Mononuclear cell (primary cell): ENCODE data around the gene RPS14. TPM values are rescaled to one million over a fixed set of nuclear protein-coding genes. Genes with fewer than 3 reads are reported as not detected.
"Not testable (repeated sequence)": the region's sequence is repeated elsewhere in the genome, so short reads cannot be mapped to it uniquely, and the experiment has no call there.

Experiments used
- H3K27me3 ChIP-seq: 2 replicates; pipeline ENCODE4 v1.6.0; 2011; ENCODE audit warnings: low read length, control low read depth; ENCODE audit not compliant: insufficient read depth
- H3K4me1 ChIP-seq: 2 replicates; pipeline ENCODE4 v1.5.1; 2011; ENCODE audit warnings: mild to moderate bottlenecking, low read length, control low read depth; ENCODE audit not compliant: insufficient read depth
- H3K4me3 ChIP-seq: 2 replicates; pipeline ENCODE4 v1.5.1; 2011; ENCODE audit warnings: mild to moderate bottlenecking, low read length, moderate library complexity
- H3K9me3 ChIP-seq: 2 replicates; pipeline ENCODE4 v1.5.1; 2011; ENCODE audit warnings: low read depth, mild to moderate bottlenecking, control low read depth, low read length
- total RNA-seq: library from RNA; depleted of rRNA; stranded (reverse); fragments of >200 nt; gene quantifications from one replicate; pipeline ENCODE4 v1.2.3, GENCODE V29; 2012

Gene RPS14
- total RNA-seq, 1 donor, result 4,450 TPM

DNA sequence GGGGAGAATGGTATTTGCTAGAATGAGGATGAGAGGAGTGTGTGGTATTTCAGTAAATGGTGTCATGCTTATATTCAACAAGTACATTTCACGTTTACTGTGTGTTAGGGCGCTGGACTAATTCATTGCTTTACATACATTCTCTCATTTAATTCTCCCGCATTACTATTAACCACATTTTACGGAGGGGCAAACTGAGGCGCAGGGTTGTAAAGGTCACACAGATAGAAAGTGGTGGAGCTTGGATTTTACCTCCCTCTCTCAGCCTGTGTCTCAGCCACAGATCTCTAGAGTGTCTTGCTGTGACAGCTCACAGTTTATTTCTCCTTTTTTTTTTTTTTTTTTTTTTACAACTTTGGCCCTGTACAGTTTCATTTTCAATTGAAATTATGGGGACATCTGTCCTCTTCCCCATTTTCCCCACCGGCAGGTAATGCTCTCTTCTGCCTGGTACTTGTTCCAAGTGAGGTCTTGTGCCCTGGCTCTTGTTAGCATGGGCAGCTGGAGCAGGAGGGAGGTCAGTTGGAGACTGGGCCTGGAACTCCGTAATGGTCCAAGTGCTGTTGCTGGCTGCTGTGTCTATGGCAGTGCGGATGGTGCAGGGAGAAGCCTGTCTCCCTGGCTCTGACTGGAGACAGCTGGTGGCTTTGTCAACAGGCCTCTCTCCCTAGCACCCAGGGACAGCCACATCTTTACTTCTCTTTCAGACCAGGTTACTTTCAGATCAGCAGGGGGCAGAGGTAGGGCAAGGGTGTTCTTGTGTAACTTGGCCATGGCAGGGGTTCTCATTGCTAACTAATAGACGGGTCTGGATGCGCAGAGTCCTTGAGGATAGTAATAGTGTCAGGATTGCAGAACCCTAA is 37.9 kb upstream of the RPS14 start:
- H3K4me1 ChIP-seq, result peaks cover 63% of the 10 kb centered on the region
- H3K4me3 ChIP-seq, result peak overlapping the region; percentile 56
- no peaks in the 10 kb centered on the region for H3K9me3 ChIP-seq
- no peaks in the 10 kb centered on the region for H3K27me3 ChIP-seq

DNA sequence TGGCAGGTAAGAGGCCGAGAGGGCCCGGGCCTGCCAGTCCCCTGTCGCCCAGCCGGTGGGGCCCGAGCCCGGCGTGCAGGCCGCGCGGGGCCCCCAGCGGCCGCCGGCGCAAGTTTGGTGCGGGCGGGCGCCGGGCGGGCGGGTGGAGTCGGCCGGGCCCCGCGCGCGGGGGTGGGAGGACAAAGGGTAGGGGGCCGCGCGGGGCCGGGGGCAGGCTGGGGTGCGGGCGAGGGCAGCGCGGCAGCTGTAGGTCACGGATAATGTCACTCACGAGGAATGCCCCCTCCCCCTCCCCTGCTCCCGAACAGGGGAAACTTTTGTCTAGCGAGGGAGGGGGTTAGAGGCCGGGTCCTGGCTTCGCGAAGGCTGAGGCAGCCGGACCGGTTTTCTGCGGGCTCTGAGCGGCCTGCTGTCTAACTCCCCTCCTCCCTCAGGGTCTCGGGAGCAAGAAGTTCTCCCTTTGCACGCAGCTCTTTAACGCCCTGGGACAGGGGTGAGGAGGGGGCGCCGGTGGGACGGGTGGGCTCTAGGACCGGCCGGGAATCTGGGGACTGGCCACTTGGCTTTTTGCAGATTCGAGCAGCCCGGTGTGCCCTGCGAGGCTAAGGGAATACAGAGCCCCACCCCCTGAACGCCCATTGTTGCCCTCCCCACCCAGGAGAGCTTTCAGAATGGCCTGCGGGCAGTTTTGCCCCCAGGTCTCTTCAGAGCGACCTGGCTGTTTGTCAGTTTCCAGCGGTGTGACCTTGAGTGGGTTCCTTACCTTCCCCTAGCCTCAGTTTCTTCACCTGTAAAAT is 37.1 kb upstream of the RPS14 start:
- H3K27me3 ChIP-seq, result no peaks in the 10 kb centered on the region
- H3K9me3 ChIP-seq, result no peaks in the 10 kb centered on the region
- H3K4me3 ChIP-seq, result peak overlapping the region; percentile 56
- peaks cover 59% of the 10 kb centered on the region for H3K4me1 ChIP-seq

DNA sequence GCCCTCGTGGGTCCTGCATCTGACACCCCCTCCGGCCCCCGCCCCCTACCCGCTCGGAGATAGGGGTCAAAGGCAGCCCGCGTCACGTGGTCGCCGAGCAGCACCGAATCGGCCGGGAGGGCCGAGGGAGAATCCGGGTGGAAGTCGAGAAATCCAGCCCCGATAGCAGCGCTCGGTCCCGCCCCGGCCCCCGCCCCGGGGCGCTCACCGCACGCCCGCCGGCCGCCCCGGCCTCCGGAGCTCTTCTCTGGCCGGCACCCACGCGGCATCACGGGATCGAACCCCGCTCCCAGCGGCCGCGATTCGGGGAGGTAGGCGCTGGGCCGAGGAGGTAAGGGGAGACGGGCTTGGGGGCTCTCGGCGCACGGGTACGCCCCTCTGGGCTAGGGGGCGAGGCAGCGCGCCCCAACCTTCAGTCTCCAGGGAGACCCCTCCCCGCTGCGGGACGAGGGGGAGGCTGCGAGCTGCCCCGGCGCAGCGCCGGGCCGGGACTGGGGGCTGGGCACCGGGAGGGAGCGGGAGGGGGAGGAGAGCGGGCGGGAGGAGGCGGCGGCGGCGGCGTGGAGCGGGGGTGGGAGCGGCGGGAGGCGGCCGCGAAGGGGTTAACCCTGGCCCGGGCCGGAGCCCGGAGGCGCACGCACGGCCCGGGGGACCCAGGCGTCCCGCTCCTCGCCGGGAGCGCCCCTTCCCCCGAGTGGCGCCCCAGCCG is 36.3 kb upstream of the RPS14 start:
- peaks cover 52% of the 10 kb centered on the region for H3K4me1 ChIP-seq
- H3K4me3 ChIP-seq, result peak overlapping the region; percentile 56
- H3K9me3 ChIP-seq, result no peaks in the 10 kb centered on the region
- H3K27me3 ChIP-seq, result no peaks in the 10 kb centered on the region

DNA sequence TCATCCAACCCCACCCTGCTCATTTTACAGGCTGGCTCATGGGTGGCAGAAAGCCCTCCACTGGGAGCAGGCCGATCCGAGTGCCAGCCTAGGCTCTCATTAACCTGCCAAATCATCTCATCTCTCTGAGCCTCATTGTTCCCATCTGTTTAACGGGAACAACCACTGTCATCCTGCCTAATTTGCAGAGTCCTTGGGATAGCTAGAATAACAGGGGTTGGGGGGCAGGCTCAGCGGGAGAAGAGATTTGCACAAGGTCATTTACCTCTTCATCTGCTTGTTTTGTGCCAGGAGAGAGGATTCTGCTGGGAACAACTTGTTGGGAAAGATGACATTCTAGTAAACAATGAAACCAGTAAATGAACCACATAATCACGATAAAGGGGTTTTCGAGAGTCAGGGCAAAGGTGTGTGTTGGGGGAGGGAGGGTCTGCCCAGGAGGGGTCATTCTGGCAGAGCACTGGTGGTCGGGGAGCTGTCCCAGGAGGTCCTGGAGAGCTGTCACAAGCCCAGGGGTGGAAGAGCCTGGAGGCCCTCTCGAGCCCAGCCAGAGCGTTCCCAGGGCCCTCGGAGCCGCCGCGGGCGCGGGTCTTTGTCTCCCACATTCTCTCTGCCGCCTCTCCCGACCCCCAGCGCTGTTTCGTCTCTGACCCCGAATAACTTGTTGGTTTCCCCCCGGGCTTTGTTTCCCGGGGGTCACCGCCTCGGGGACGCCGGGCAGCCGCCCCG is 35.6 kb upstream of the RPS14 start:
- Histone ChIP-seq H3K4me1 (peaks cover 45% of the 10 kb centered on the region), H3K27me3 (no peaks in the 10 kb centered on the region), H3K4me3 (peak overlapping the region; percentile 56), H3K9me3 (no peaks in the 10 kb centered on the region)

DNA sequence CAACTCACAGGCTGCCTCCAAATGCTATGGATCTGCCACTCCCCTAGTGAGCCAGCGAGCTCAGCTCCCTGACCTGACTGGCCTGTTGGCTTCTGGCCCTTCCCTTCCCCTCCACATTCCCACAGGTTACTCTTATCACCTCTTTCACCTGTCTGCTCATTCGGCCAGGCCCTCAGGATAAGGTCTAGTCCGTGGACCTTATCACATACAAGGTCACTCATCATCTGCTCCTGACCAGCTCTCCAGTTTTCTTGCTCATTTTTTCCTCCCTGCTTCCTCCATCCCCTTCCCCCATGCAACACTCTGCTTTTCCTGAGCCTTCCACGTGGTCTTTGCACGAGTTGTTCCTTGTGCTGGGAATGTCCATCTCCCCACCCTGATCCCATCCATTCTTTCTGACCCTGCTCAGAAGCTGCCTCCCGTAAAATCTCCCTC is 32.5 kb upstream of the RPS14 start:
- Histone ChIP-seq H3K4me1 (peaks cover 31% of the 10 kb centered on the region), H3K27me3 (no peaks in the 10 kb centered on the region), H3K9me3 (no peaks in the 10 kb centered on the region), H3K4me3 (no peak overlapping the region)

DNA sequence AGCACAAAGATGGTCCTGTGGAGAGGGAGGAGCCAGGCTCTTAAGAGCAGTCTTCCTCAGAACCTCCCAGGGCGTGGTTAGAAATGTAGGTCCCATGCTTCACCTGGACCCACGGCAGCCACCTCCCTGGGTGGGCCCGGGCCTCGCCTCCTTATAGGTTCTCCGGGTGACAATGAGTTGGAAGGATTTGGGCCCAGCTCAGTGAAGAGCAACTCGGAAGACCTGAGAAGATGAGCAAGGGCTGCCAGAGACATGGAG is 32.1 kb upstream of the RPS14 start:
- H3K4me1 ChIP-seq, result peaks cover 31% of the 10 kb centered on the region
- H3K27me3 ChIP-seq, result no peaks in the 10 kb centered on the region
- H3K4me3 ChIP-seq, result no peak overlapping the region
- no peaks in the 10 kb centered on the region for H3K9me3 ChIP-seq

DNA sequence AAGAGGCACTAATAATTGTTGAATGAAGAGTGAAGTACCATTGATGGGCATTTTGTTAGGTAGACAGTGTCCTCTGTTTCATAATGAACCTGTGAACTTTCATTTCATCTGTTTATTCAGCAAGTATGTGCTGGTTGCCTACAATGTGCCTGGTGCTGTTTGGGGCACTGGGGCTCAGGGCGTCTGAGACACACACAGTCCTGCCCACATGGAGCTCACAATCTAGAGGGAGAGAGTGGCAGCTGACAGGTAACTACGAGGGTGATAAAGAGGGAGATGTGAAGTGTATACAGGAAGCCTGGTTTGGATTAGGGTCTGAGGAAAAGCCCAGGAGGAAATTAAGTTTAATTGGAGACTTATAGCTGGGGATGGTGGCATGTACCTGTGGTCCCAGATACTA is 29.9 kb upstream of the RPS14 start:
- H3K4me1 ChIP-seq, result peaks cover 36% of the 10 kb centered on the region
- no peak overlapping the region for H3K4me3 ChIP-seq
- H3K9me3 ChIP-seq, result no peaks in the 10 kb centered on the region
- no peaks in the 10 kb centered on the region for H3K27me3 ChIP-seq

DNA sequence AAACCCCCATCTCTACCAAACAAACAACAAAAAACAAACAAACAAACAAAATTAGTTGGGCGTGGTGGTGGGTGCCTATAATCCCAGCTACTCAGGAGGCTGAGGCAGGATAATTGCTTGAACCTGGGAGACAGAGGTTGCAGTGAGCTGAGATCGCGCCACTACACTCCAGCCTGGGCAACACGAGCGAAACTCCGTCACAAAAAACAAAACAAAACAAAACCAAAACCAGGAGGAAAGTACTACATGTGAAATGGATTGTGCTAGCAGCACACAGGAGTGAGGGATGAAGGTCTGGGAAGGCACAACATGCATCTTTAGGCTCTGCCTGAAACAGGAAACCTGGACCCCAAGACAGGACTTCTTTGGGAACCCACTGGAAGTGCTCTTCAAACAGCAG is 27.0 kb upstream of the RPS14 start:
- peaks cover 36% of the 10 kb centered on the region for H3K4me1 ChIP-seq
- H3K27me3 ChIP-seq, H3K9me3 ChIP-seq, H3K4me3 ChIP-seq: not testable (repeated sequence)

DNA sequence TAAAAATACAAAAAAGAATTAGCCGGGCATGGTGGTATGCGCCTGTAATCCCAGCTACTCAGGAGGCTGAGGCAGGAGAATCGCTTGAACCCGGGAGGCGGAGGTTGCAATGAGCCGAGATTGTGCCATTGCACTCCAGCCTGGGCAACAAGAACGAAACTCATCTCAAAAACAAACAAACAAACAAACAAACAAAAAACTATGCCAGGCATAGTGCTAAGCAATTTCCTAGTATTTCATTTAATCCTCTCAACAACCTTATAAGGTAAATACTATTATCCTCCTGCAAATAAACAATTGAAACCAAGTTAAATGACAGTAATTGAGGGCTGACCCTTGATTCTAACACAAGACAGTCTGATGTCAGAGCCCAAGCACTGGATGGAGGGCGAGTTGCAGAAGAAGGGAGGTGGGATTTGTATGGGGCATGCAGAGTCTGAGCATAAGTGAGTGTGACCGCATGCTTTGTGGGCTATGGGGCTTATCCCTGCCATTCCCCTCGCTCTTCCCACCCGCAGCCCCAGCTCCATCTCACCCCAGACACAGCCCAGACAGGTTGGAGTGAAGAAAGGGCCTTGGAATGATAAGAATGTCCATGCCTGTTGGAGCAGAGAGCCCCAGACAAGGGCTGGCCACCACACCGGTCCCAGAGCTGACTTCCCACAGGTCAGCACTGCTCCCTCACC is 24.3 kb upstream of the RPS14 start:
- Histone ChIP-seq H3K27me3 (no peaks in the 10 kb centered on the region), H3K4me3 (no peak overlapping the region), H3K4me1 (peaks cover 34% of the 10 kb centered on the region), H3K9me3 (no peaks in the 10 kb centered on the region)

DNA sequence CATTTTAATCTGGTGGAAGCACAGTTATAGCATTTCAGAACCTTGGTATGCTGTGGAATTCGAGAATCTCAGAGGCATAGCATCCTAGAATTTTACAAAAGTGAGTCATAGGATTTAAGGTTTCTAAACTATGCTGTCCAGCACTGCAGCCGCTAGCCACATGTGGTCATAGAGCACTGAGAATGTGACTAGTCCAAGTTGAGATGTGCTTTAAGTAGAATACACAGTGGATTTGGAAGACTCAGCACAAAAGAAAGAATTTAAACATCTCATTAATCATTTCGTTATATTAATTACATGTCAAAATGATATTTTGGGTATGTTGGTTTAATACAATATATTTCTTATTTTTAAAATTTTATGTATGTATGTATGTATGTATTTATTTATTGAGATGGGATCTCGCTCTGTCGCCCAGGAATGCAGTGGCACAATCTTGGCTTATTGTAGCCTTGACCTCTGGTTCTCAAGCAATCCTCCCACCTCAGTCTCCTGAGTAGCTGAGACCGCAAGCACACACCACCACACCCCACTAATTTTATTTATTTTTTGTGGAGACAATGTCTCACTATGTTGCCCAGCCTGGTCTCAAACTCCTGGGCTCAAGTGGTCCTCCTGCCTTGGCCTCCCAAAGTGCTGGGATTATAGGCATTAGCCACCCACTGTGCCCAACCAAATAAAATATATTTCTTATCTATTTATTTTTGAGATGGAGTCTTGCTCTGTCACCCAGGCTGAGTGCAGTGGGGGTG is 20.4 kb upstream of the RPS14 start:
- no peaks in the 10 kb centered on the region for H3K9me3 ChIP-seq
- no peak overlapping the region for H3K4me3 ChIP-seq
- H3K27me3 ChIP-seq, result no peaks in the 10 kb centered on the region
- peaks cover 5% of the 10 kb centered on the region for H3K4me1 ChIP-seq

DNA sequence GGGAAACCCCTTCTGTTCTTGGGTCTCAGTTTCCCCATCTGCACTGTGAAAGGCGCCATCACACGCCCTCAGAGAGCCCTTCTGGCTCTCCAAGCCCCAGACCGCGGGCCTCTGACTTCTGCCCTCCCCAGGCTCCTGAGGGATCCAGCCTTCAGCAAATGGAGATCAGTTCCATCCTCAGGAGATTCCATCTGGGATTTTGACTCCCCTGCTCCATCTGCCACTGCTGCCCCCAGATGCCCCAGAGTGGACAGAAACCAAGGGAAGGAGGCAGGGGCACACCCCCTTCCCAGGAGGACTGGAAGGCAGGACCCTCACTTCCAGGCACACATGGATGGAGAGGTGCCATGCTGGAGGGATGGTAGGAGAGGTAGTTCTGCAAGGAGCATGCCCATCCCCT is 18.7 kb upstream of the RPS14 start:
- Histone ChIP-seq H3K27me3 (no peaks in the 10 kb centered on the region), H3K9me3 (no peaks in the 10 kb centered on the region), H3K4me1 (peaks cover 4% of the 10 kb centered on the region), H3K4me3 (no peak overlapping the region)

DNA sequence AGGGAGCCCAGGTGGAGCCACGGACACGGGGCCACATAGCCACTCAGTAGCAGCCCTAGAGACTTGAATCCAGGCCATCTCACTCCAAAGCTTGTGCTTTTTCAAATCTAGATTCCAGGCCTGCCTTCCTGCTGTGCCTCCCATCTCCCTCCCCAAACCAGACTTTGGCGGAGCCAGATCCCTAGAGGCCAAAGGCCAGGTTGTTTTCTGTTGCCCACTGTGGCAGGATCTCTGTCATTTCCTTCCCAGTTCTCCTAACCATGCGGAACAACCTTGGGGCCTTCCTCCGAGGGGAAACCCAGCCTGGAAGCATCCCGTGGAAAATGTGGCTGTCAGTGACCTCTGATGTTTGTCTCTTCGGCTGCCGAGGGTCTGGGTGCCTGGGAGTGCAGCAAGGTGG is 16.4 kb upstream of the RPS14 start:
- no peaks in the 10 kb centered on the region for H3K9me3 ChIP-seq

DNA sequence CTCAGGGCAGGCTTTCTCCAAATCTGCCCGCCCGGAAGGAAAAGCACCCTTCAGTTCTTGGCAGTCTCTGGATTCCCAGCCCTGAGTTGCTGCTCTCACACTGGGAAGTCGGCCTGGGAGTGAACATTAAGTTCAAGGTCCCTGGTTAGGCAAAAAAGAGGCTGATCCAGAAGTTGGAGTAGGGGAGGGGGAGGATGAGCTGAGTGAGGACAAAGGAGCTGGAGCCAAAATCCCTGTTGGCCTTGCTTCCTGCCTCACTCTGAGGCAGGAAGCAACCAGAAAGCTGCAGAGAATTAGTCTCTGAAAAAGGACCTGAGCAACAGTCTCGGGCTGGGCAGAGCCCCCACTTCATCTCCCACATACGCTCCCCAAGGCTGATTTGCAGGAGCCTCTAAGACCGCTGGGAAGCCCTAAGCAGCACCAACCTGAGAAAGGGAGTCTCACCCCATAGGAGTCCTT is 15.0 kb upstream of the RPS14 start:
- H3K27me3 ChIP-seq, result no peaks in the 10 kb centered on the region
- H3K9me3 ChIP-seq, result no peaks in the 10 kb centered on the region
- H3K4me1 ChIP-seq, result peaks cover 19% of the 10 kb centered on the region
- H3K4me3 ChIP-seq, result no peak overlapping the region

More for the DNA sequence above, 16.4 kb upstream of the RPS14 start:
- H3K27me3 ChIP-seq, result no peaks in the 10 kb centered on the region
- H3K4me3 ChIP-seq, result no peak overlapping the region
- H3K4me1 ChIP-seq, result peaks cover 15% of the 10 kb centered on the region

DNA sequence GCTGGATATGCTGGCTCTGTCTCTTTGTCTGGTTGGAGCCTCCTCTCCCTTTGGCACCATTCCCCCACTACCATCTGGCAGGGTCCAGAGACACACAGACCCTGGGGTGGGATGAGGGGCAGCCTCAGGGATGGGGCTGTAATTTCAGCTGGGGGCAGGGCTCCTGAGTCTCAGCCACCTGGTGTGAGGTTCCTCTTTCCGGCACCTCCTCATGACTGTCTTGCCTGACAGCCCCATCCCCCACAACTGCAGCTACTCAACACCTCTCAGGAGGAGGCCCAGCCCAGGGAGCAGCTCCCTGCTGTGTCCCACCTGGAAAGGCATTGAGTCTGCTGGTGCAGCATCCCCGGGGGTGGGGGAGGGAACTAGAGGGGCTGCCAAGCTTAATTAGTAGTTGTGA is 11.7 kb upstream of the RPS14 start:
- peaks cover 41% of the 10 kb centered on the region for H3K4me1 ChIP-seq
- H3K9me3 ChIP-seq, result no peaks in the 10 kb centered on the region
- H3K4me3 ChIP-seq, result no peak overlapping the region
- no peaks in the 10 kb centered on the region for H3K27me3 ChIP-seq
